ENCODE measurements around the gene NEIL1. TPM values are rescaled to one million over a fixed set of nuclear protein-coding genes. Genes with fewer than 3 reads are reported as not detected.
"Not testable (repeated sequence)": the region's sequence is repeated elsewhere in the genome, so short reads cannot be mapped to it uniquely, and the experiment has no call there.

The NEIL1 gene, protein sequence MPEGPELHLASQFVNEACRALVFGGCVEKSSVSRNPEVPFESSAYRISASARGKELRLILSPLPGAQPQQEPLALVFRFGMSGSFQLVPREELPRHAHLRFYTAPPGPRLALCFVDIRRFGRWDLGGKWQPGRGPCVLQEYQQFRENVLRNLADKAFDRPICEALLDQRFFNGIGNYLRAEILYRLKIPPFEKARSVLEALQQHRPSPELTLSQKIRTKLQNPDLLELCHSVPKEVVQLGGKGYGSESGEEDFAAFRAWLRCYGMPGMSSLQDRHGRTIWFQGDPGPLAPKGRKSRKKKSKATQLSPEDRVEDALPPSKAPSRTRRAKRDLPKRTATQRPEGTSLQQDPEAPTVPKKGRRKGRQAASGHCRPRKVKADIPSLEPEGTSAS
- 10 to 100 TPM; 14.1 to 37.0 (median 15.7) TPM for total RNA-seq

DNA sequence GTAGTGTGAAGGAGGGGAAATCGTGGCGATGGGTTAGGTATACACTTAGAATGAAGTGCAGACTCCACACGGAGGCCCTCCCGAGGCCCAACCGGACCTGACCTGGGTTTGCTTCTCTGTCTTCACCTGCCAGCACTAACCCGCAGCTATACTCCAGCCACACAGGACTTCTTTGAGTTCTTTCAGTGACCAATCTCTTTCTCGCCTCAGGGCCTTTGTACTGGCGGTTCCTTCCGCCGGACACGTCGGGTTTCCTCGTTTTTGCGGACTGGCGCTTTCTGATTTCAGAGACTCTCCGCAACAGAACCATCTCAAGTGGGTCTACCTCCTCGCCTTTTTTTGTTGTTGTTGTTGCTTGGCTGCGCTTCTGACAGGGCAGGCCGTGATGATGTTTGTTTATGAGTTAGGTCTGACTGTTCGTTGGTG is at the start of gene NEIL1:
Gene NEIL1 (plus strand): TSS at position 244 of the 426 bp plus-strand sequence. CDS start 1,867 bp downstream, outside the sequence.
- intact Hi-C loops (cut with DNase I) = no loop called here
- Histone ChIP-seq H3K4me3 (peak within 1 kb of the TSS; percentile 88 to 97 (median 92)), H3K27me3 (no peaks in the 10 kb centered on the region), H3K4me1 (peaks cover 11 to 35% (median 31%) of the 10 kb centered on the region in 4 donors), H3K9me3 (no peaks in the 10 kb centered on the region), H3K27ac (replicated peaks in 1 of 4) (peak within 1 kb of the TSS; percentile 67 to 80 (median 76)), H3K36me3 (no peaks in the 10 kb centered on the region)
- DNase-seq (ENCODE audit: extremely low spot score) = no peak
- 47% methylated on average over 20 of the region's 20 CpGs for WGBS
- TF ChIP-seq POLR2A (IDR thresholded peaks at IDR 0.05; ENCODE audit: low read depth) = no peak
- TF ChIP-seq EP300 (IDR thresholded peaks at IDR 0.05) = no peak
- TF ChIP-seq, protein P1, sequence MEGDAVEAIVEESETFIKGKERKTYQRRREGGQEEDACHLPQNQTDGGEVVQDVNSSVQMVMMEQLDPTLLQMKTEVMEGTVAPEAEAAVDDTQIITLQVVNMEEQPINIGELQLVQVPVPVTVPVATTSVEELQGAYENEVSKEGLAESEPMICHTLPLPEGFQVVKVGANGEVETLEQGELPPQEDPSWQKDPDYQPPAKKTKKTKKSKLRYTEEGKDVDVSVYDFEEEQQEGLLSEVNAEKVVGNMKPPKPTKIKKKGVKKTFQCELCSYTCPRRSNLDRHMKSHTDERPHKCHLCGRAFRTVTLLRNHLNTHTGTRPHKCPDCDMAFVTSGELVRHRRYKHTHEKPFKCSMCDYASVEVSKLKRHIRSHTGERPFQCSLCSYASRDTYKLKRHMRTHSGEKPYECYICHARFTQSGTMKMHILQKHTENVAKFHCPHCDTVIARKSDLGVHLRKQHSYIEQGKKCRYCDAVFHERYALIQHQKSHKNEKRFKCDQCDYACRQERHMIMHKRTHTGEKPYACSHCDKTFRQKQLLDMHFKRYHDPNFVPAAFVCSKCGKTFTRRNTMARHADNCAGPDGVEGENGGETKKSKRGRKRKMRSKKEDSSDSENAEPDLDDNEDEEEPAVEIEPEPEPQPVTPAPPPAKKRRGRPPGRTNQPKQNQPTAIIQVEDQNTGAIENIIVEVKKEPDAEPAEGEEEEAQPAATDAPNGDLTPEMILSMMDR (IDR thresholded peaks at IDR 0.05) = no peak
- no peak for TF ChIP-seq POLR2AphosphoS5 (IDR thresholded peaks at IDR 0.05)

- WGBS = 90% methylated on average over 2 of the region's 13 CpGs
- H3K4me1 ChIP-seq; intact Hi-C loops (cut with DNase I); DNase-seq (ENCODE audit: extremely low spot score); H3K9me3 ChIP-seq; H3K36me3 ChIP-seq; H3K4me3 ChIP-seq; H3K27ac ChIP-seq (replicated peaks in 1 of 4); H3K27me3 ChIP-seq: not testable (repeated sequence)
Measured at GRCh38 chr15:75298541-75299310, 48.1 kb upstream of the NEIL1 start.

- DNase-seq (ENCODE audit: extremely low spot score); H3K4me3 ChIP-seq; H3K4me1 ChIP-seq; H3K9me3 ChIP-seq; H3K36me3 ChIP-seq; H3K27ac ChIP-seq (replicated peaks in 1 of 4); intact Hi-C loops (cut with DNase I): not testable (repeated sequence)
- WGBS = 0% methylated on average over 2 of the region's 6 CpGs
- peaks cover 0 to 11% (median 0%) of the 10 kb centered on the region in 4 donors for H3K27me3 ChIP-seq
- TF ChIP-seq, protein P1 (IDR thresholded peaks at IDR 0.05) = peak; percentile 22 to 52 (median 37)
Measured at GRCh38 chr15:75299311-75299688, 47.5 kb upstream of the NEIL1 start.

GRCh38 chr15:75300026-75300425 is 46.8 kb upstream of the NEIL1 start:
- intact Hi-C loops (cut with DNase I) = loop anchor here (10.0 kb wide), 2 partner anchors 65 to 275 kb away; partner anchors contain the start of gene PPCDC
- not testable (repeated sequence) for DNase-seq (ENCODE audit: extremely low spot score); H3K4me3 ChIP-seq; H3K4me1 ChIP-seq; H3K27ac ChIP-seq (replicated peaks in 1 of 4); H3K36me3 ChIP-seq; H3K9me3 ChIP-seq
- WGBS = 69% methylated on average over 6 of the region's 6 CpGs
- peaks cover 0 to 17% (median 2%) of the 10 kb centered on the region in 4 donors for H3K27me3 ChIP-seq

- TF ChIP-seq, protein P1 (IDR thresholded peaks at IDR 0.05) = no peak
- TF ChIP-seq POLR2AphosphoS5 (IDR thresholded peaks at IDR 0.05) = no peak
- no peak for TF ChIP-seq POLR2A (IDR thresholded peaks at IDR 0.05; ENCODE audit: low read depth)
- TF ChIP-seq EP300 (IDR thresholded peaks at IDR 0.05) = no peak
- WGBS = no CpG with 5 or more reads among the region's 9 CpGs
- intact Hi-C loops (cut with DNase I) = loop anchor here (10.0 kb wide), 2 partner anchors 68 to 278 kb away; partner anchors contain the start of gene PPCDC
- Histone ChIP-seq H3K27me3 (peaks cover 0 to 34% (median 2%) of the 10 kb centered on the region in 4 donors), H3K4me3 (no peak overlapping the region), H3K9me3 (no peaks in the 10 kb centered on the region), H3K27ac (replicated peaks in 1 of 4) (no peak overlapping the region), H3K36me3 (no peaks in the 10 kb centered on the region), H3K4me1 (no peaks in the 10 kb centered on the region)
- no peak for DNase-seq (ENCODE audit: extremely low spot score)
Measured at GRCh38 chr15:75302318-75302717, 44.5 kb upstream of the NEIL1 start.

DNA sequence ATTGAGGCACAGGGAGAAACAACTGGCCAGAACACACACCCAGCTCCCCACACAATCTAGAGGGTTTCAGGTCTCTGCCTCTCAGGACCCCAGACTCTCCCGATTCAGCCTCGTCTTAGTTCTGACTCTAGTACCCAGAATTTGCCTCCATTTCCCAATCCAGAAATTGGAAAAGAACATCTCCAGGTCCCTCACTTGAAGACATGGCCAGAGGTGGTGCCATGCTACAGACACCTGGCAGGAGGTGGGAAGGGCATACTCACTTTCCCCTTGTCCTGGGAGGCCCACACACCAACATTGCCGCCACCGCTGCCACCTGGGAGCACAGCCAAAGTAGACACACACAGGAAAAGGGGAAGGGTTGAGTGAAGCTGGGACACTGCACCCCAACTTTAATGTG is 44.1 kb upstream of the NEIL1 start:
- not testable (repeated sequence) for H3K4me3 ChIP-seq; H3K4me1 ChIP-seq; DNase-seq (ENCODE audit: extremely low spot score); H3K36me3 ChIP-seq; H3K27ac ChIP-seq (replicated peaks in 1 of 4); H3K9me3 ChIP-seq
- 100% methylated on average over 3 of the region's 4 CpGs for WGBS
- peaks cover 0 to 37% (median 2%) of the 10 kb centered on the region in 4 donors for H3K27me3 ChIP-seq
- intact Hi-C loops (cut with DNase I) = loop anchor here (10.0 kb wide), 2 partner anchors 68 to 278 kb away; partner anchors contain the start of gene PPCDC
